Mammary epithelial cell (primary cell): ENCODE data around the gene NXPE3.

Experiments
- EZH2 ChIP-seq: IDR thresholded peaks from 2 replicates; pipeline ENCODE4 v1.6.1; 2012; ENCODE audit warnings: low read length, inconsistent platforms, borderline replicate concordance
- TF ChIP-seq, protein P1 (sequence below), 2 donors: IDR thresholded peaks in 1 of 2; conservative IDR thresholded peaks in 1 of 2; 2 replicates each; pipeline ENCODE4 v1.5.1; 2011 to 2012; ENCODE audit warnings: inconsistent platforms in 2 of 2, low read length in 2 of 2, mild to moderate bottlenecking in 2 of 2, control low read depth in 1 of 2, low read depth in 1 of 2; ENCODE audit not compliant: insufficient read depth in 1 of 2; ENCODE audit errors: extremely low read depth in 1 of 2

GRCh38 chr3:101758224-101758623 is 20.8 kb upstream of the NXPE3 start:
- TF ChIP-seq, protein P1, sequence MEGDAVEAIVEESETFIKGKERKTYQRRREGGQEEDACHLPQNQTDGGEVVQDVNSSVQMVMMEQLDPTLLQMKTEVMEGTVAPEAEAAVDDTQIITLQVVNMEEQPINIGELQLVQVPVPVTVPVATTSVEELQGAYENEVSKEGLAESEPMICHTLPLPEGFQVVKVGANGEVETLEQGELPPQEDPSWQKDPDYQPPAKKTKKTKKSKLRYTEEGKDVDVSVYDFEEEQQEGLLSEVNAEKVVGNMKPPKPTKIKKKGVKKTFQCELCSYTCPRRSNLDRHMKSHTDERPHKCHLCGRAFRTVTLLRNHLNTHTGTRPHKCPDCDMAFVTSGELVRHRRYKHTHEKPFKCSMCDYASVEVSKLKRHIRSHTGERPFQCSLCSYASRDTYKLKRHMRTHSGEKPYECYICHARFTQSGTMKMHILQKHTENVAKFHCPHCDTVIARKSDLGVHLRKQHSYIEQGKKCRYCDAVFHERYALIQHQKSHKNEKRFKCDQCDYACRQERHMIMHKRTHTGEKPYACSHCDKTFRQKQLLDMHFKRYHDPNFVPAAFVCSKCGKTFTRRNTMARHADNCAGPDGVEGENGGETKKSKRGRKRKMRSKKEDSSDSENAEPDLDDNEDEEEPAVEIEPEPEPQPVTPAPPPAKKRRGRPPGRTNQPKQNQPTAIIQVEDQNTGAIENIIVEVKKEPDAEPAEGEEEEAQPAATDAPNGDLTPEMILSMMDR (conservative IDR thresholded peaks at IDR 0.05 in 1 of 2, IDR thresholded peaks at IDR 0.05 in 1 of 2; ENCODE audit: extremely low read depth in 1 of 2, insufficient read depth in 1 of 2, low read depth in 1 of 2, low read length in 2 of 2) = no peak
- no peak for TF ChIP-seq EZH2
